ENCODE data around the gene SHB.
"Not testable (repeated sequence)": the region's sequence is repeated elsewhere in the genome, so short reads cannot be mapped to it uniquely, and the experiment has no call there.

Gene SHB

DNA sequence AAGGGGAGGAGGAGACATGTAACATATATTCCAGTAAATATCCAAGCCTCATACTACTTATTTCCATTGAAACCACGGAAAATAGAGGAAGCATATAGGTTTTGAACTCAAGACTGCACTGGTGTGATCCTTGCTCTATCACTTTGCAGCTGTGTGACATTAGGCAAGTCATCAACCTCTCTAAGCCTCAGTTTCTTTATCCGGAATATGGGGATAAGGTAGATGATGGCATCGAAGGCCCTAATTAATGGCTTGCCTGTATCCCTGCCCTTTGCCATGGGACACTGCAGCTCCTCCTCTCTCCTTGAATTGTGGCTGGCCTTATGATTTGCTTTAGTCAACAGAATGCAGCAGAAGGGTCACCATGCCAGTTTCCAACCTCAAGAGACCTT is 6.9 kb downstream of the SHB start:
- no peak for DNase-seq

DNA sequence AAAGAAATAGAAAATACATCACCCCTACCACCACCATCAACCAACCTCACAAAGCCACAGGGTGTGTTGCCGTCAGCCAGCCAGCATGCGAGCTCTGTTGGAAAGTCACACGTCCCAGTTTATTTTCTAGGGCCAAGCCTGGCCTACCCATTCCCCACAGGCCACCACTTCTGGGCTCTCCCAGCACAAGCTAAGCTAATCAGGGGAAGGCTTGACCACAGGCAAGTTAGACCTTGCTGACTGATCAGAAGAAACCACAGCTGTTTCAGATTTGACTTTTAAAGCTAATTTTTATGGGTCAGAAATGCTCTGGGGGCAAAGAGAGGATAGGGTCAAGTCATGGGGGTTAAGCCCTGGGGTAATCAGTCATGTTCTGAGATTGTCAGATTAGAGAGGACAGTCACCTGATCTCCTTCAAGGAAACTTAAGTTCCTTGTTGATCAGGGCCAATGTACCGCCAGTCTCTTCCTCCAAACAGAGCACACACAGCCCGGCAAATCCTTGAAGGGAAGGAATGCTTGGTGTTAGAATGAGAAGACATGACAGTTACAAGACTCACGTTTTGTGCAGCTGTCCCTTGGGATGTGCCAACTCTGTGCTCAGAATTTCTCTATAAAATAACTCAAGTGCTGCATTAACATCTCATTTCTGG is 7.6 kb downstream of the SHB start:
- DNase-seq, result no peak

DNA sequence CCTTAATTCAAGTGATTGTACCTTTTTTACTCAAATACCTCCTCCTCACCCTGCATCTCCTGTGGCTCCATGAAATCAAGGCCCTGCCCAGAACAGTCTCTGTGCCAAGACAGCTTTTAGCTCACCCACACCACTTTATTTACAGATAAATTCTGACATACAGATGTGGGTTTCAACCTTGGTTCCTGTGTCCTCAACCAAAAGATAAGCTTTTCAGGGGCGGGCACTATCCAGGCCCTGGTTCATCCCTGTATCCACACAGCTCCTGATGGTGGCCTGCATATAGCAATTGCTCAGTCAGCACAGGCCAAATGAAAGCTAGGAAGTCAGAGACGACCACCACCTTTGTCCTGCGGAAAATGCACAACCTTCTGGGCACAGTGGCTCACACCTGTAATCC is 8.3 kb downstream of the SHB start:
- DNase-seq, result peak; percentile 74

DNA sequence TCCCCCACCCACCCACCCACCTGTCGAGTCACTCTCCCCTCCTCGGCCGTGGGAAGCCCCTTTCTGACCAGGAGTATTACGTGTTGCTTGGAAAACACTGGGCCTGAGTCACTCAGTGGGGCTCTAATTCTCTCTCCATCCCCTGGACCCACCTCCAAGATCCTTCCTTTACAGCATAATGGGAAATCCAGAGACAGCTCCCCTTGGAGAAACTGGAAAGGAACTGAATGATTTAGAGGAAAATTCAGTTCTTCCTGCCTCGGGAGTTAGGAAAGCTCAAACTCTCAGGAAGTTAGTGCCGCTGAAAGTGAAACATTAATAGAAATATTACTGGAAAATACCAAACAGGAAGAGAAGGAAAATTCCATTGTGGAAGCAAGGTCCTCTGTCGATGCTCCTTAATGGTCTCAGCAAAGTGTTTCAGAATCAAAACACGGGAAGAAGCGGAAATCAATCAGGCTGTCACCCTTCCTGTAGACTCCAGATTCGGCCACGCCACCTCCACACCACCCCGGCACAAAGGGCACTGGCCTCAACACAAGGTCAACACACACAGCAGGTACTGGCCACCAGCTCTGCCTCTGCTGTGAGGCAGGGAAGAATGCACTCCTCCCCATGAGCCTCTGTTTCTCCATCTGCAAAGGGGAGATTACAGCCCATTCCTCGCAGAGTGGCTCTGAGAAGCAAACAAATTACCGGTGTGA is 9.6 kb downstream of the SHB start:
- DNase-seq, result no peak

DNA sequence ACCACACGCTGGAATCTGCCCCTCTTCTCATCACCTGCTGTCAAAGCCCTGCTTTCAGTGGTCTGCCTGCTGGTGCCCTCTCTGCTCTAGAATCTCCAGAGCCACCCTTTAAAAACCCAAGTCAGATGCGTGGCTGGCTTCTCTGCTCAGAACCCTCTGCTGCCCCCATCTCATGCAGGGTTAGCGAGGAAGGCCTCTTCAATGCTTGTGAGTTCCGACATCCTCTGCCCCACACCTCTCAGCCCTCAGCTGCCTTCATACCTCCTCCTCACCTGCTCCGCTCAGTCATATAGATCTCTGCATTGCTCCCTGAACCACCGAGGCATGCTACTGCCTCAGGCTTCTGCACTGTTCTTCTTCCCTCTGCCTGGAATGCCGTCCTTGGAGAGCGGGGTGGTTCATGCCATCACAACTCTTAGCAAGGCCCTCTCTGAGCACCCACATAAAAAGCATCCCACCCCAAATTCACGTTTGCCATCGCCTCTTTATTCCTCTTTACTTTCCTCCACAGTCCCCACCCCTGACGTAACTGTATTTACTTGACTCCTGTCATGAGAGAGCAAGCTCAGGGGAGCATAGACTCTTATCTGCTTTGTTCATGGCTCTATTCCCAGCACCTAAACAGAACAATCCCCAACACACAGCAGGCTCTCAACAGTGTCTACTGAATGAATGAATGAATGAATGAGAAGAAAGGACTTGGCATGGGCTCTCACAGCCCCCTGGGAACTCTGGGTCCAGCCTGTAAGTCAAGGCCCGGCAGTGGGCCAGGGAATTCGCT is 10.4 kb downstream of the SHB start:
- DNase-seq, result no peak

DNA sequence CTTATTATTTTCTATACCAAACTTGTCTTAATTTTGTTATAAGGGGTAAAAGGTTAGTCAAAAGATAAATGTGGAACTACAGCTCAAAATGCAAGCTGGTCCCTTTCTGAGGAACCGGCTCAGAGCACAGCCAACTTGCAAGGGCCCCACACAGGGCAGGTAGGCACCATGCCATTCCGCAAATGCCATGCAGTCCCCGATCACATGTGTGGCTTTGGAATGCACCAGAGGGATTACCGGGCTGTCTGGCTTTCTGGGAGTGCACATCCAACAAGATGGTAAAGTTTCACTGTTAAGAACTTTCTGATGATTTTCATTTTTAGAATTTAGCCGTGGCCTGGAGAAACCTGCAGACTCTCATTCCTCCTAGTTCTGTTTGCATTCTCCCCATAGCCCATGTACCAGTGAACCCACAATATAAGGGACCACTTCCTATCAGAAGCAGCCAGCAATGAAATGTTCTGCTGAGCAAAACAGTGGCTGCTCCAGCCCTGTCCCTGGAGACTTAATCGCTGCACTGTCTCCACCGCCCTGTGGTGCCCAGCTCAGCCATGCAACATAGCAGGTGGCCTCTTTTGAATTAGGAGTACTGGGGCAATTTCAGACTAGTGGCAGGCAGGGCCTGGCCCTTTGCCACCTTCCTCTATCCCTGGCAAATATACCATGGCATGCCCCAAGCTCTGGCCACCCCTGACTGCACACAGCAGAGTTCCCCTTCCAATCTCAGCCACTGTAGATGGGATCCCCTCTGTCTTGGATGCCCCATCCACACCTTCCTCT is 11.4 kb downstream of the SHB start:
- DNase-seq, result no peak

DNA sequence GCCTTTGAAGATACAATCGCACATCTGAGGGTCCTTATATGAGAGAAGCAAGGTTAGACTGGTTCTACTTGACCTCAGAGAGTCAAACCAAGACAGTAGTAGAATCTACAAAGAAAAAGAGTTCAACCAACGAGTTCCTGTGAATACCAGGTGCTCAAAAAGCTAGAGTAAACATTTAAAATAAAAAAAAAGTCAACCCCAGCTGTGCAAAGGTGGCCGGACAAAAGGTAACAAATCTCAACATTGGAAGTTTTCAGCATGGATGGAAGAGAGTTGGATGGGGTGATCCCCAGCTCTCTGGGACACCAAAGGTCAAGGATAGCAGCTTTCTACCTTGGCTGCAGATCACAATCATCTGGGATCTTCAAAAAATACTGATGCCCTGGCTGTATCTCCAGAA is 14.4 kb downstream of the SHB start:
- DNase-seq, result no peak

DNA sequence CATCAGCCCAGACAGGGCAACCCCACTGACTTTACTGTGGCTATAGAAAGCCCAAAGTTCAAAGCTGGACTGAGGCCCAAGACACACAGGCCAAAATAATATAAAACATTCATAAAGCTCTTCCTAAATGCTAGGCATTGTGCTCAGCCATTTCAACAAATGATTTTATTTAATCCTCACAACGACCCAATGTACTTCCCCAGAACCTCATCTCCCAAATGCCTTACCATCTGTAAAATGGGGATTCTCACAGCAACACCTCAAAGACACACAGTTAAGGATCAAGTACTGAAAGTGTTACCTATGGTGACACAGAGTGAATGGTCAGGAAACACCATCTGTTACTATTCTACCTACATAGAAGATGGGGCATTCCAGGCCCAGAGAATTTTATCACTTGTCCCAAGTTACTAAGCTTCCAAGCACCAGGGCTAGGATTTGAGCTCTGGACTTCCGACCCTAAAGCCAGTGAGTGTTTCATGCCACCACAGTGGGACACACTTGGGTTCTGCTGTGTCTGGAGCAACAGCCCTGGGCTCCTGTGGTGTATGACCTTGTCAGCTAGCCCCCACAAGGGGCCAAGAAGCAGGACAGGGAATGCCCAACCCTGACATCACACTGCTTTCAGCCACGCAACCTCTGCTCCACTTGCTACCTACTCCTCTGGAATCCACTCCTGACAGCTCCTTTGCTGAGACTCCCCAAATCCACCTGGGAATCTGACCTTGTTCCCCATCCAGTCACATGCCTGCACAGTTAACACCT is 15.1 kb downstream of the SHB start:
- DNase-seq, result no peak

DNA sequence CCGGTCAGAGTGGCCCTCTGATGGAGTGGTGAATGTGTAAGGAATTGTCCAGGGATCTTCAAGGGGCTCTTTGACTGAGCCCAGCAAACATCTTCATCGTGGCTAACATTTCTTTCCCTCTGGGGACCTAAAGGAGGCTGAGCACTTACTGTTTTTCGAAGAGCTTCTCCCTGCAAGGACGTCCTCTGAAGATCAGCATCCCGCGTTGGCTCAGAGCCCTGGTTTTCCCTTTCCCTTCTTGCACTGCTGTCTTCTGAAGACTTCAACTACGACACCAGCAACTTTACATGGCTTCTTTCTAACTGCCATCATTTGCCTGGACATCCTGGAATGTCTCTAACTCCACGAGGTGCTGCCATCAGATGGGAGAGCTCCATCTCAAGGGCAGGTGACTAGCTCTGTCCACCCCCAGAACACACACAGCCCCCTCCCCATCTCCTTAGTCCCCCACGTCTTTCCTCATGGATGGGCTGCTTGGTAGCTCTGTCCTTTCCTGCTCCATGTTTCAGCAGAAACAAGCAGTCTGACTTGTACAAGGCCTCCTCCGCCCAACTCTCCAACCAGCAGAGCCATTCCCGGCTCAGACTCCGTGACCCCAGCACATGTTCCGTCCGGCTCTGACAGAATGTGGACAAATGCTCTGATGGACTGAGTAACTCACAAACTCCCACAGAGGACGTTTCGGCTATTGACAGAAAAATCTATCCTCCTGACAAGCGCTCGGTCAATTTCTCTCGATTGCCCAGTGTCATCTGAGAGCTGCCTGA is 17.1 kb downstream of the SHB start:
- no peak for DNase-seq

DNA sequence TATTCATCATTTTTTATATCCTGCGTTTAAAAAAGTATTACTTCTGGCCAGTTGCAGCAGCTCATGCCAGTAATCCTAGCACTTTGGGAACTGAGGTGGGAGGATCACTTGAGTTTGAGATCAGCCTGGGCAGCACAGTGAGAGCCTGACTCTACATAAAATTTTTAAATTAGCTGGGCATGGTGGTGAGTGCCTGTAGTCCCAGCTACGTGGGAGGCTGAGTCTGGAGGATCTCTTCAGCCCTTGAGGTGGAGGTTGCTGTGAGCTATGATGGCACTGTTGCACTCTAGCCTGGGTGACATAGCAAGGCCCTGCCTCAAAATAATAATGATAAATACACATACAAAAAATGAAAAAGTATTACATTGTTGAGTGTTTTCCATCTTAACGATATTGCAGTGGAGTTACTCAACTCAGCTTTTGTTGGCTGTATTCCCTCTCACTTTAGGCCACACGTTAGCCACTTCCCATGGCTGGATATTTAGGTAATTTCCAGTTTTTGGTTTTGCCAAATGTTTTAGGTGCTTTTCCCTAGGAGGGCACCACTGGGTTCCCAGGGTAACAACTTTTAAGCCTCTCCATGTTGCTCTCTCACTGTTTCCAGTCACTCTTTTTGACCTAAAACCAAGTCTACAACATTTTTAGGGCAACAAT is 20.6 kb downstream of the SHB start:
- no peak for DNase-seq

DNA sequence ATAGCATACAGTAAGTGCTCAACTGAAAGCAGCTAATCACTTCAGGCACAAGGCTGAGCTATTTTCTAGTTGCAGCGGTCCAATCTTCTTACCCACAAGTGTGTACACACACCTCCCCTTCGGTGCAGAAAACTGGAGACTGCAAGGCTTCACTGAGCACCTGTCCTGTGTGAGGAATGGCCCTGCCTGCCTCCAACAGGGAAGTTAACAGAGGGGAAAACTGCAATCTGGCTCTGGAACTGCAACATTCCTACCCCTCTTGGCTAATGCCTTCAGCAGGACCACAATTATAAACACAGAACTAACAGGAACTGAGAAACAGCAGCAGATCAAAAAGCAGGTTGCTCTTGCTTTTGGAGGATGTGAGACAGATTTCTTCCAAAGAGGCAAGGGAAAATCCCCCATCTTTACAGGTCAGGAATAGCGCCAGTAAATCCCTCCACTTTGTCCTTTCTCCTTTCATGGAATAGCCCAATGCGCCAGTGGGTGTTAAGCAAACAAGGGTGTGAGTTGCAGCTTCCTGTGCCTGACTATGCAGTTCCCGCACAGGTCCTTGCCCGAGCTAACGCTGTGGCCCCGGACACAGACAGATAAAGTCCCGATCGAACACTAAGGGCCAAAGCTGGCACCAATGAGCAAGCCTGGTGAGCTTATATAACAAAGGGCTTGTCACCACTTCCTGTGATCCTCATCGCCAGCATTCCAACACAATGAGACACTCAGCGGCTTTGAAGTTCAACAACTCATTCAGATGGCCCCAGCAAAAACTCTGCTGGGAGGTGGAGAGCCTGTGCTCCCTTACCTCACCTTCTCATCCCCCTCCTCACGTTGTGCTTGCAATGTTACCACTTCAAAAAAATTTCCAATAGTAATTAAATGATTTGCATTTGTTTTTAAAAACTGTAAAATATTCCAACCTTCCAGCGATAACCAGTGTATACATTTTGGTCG is 21.5 kb downstream of the SHB start:
- peak; percentile 89 for DNase-seq

DNA sequence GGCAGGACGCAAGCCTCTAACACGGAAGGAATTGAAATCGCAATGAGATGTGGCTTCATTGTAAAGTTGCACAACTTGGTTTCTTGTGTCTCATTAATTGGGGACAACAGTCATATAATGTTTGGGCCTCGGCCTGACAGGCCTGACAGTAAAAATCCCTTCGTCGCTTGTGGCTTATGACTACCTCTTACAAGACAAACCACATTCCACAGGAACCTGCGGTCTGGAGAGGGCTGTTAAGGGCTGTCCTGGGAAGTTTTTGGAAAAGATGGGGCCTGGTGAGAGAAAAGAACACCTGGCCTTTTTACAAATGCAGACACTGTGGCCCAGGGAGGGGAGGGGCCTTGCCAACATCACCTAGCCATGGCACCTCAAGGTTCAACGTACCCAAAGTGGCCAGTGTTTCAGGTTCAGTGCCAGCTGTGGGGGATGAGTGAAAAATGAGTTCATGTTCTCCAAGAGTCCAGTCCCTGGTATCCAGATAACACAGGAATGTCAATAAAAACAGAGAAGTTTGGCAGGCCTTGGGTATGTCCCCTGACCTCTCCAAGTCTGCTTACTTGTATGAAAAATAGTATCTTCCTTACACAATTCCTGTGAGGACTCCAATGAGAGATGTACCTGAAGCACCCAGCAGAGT is 22.2 kb downstream of the SHB start:
- DNase-seq, result no peak

DNA sequence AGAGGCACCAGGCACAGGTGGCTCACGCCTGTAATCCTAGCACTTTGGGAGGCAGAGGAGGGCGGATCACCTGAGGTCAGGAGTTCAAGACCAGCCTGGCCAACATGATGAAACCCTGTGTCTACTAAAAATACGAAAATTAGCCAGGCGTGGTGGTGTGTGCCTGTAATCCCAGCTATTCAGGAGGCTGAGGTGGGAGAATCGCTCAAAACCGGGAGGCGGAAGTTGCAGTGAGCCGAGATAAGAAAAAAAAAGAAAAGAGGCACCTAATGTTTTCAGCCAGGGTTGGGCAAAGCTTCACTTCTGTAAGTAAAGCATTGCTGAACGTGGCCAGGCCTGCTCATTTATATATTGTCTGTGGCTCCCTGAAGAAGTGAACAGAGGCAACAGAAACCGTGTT is 23.1 kb downstream of the SHB start:
- not testable (repeated sequence) for DNase-seq

DNA sequence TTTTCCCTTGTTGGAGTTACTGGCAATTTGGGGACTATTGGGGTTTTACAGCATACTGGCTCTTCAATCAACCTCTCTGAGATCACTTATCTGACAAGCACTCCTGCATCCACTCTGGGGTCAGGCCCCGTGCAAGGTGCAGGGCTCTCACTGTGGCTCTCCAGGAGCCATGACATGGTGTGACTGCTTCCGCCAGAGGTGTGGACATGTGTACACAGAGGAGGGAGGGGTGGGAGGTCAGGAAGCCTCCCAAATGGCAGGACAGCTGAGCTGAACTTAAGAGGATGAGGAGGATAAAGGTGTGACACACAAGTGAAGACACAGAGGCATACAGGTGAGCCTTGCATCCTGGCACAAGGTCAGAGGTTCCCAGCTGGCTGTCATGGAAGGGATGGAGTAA is 24.3 kb downstream of the SHB start:
- no peak for DNase-seq

DNA sequence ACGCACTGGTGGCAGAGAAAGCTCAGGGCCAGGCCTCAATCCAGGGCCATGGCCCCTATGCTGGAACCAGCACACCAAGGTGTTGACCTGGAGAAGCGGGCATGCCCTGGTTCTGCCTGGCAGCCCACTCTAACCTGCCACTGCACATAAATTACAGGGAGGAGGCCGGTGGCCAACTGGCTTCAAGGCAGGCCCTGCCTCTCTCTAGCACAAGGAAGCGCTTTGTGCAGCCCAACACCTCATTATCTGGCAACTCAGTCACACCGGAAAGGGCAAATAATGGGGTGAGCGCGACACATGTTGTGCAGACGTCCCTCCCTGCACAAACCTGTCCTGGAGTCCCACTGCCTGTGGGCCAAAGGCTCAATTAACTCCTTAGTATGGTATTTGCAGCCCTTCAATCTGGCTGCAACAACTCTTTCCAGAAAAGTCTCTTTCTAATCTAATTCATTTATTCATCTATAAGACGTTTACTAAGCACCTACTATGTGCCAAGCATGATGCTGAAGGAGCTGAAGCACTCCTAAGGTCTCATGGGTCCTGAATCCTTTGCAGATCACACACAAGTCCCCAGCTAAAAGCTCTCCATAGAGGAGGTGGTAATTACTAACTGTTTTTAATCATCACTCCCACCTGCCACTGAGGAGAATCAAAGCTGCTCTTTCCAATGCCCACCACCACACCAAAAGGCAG is 24.9 kb downstream of the SHB start:
- DNase-seq, result no peak

DNA sequence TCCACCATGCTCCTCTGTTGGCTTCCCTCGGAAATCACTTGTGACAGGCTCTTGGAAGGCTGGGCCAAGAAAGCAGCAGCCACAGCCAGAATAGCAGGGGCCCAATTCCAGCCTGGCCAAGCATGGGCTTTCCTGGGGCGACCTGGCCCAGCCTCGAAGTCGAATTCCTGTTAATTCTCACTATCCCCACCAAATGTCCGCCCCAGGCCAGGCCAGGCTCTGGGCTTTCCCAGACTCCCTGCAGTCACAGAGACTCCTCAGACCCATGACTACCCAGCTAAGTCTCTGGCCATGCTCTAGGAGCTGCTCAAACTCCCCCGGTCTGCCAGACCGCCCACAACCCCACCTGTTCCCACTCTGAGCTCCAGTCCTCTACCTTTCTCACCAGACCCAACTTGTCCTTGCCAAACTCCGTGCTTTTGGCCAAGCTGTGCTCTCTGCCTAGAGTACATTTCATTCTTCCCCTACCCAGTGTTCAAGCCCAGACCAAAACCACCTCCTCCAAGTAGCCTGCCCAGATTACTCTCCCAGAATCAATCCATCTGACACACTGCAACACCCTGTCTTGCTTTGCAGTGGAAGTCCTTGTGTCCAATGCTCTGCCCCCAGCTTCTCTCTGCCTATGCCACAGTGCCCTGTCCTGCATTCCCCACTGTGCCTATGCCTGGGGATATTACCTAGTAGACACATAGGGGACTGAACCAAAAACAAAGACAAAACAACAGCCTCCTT is 26.2 kb downstream of the SHB start:
- no peak for DNase-seq

DNA sequence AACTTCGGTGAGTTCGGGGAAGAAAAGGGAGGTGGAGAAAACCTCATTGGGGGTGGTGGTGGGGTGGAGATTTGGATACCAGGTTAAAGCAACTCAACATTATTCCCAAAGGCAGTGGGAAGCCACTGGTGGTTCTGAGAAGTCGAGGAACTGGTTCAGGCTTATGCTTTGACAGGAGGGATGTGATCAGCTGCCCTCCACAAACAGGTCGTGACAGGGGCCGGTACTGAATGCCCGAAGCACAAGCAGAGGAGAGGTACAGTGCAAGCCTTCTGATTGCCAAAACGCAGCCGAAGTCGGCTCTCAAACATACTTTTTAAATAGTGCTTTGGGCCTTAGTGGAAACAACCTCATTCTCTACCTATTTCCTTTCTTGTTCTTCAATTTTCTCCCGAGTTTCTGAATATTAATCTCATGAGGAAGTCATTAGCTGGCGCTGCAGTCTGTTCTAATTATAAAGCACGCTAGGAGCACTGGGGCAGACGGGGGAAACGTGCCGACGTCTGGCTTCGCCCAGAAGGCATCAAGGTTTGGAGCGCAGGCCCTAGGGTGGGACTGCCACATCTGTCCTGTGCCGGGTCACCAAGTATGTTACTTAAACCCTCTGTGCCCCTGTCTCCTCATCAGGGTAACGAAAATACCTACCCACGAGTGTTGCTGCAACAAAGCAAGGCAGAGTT is 27.3 kb downstream of the SHB start:
- no peak for DNase-seq

All from hematopoietic multipotent progenitor cell treated with erythropoietin and hydrocortisone succinate and interleukin-3 and kit ligand, for 8 days (in vitro differentiated cells).